Esophagus squamous epithelium (tissue), 4 donors: Measurements from ENCODE around the gene LPAR3.

Source experiments
- CTCF ChIP-seq, 6 experiments: fragments of 450-650 bp in 4 of 6; fragments of 200-600 bp in 2 of 6; sonication (generic) in 2 of 6; IDR thresholded peaks; one replicate each; pipeline ENCODE4 v1.5.1; 2016 to 2019; ENCODE audit warnings: antibody characterized with exemption in 6 of 6, mild to moderate bottlenecking in 4 of 6, moderate library complexity in 4 of 6
- POLR2A ChIP-seq, 4 donors: fragments of 450-650 bp; IDR thresholded peaks; one replicate each; pipeline ENCODE4 v1.6.1; 2017; ENCODE audit warnings: antibody characterized with exemption in 4 of 4, mild to moderate bottlenecking in 4 of 4, moderate library complexity in 3 of 4

- no peak for TF ChIP-seq CTCF (IDR thresholded peaks at IDR 0.05)
- no peak for TF ChIP-seq POLR2A (IDR thresholded peaks at IDR 0.05)
These were observed 3.6 kb downstream of the LPAR3 start for GRCh38 chr1:84889437-84889836.
